Right hindlimb (tissue), 1 donor: ENCODE measurements around the gene TTLL10.

Experiments used
- DNase-seq: peaks from one replicate; pipeline ENCODE4 v3.0.0-alpha.2; 2018

Gene TTLL10

DNA sequence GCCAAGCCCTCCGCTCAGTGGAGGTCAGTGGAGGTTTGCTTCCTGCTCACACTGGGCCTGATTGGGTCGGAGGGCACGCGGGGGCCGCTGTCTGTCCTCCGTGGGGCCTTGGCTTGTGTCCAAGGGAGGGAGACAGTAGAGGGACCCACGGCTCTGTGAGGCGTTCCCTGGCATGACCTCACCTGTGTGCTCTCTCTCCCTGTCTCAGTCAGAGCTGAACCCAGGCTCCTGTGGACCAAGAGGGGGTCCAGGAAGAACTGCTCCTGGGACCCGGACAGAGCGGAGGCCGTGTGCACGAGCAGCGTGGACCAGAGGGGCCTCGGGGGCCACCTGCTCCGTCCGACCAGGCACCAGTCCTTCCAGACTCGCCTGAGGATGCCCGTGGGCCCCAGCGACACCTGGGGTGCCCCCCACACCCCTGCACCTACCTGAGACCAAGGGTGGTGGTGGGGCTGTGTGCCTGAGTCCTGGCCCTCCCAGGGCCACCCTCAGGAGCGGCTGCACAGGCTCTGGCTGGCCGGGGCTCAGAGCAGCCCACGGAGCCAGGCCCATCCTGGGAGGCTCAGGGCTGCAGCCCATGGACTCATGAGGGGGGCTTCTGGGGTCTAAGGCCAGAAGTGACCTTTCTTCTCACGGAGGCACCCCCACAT is 13.3 kb upstream of the TTLL10 start:
- no peak for DNase-seq

DNA sequence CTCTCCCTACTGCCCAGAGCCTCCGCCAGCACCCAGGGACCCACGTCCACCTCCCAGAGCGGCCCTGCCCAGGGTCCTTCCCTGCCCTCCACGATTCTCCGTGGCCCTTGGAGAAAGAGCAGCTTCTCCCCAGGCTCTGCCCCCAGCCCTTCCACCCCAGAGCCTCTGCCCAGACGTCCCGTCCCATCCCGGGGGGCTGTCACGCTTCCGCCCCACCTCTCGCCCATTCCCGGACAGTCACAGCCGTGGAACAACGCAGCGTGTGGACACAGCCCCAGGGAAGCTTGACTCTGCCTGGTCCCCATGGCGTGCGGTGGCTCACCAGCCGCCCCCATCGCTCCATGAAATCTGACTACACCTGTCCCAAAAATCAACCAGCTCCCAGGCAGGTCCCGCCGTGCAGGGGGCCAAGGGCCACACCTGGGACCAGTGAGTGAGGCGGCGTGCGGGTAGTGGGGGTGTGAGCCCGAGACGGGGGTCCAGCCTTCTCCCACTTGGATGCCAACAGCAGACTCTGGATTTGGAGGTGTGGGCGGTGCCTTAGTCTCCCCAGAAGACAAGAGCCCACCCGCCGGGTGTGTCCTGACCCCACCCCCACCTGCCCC is 12.5 kb upstream of the TTLL10 start:
- DNase-seq: no peak

DNA sequence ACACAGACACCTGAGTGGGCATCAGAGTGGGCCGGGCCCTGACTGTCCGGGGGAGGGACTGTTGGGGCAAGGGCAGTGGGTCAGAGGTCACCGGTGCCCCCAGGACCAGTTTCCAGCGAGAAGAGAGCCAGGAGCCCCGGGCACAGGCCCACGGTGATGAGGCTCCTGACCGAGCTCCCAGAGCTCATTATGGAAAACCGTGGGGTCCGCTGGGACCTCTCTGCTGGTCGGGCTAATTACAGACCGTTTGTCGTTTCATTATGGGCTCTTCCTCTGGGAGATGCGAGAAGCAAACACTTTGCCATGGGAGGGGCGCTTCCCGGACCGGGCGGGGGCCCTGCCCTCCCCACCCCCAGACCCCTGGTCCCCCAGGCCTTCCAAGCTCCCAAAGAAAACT is 12.0 kb upstream of the TTLL10 start:
- DNase-seq: no peak

DNA sequence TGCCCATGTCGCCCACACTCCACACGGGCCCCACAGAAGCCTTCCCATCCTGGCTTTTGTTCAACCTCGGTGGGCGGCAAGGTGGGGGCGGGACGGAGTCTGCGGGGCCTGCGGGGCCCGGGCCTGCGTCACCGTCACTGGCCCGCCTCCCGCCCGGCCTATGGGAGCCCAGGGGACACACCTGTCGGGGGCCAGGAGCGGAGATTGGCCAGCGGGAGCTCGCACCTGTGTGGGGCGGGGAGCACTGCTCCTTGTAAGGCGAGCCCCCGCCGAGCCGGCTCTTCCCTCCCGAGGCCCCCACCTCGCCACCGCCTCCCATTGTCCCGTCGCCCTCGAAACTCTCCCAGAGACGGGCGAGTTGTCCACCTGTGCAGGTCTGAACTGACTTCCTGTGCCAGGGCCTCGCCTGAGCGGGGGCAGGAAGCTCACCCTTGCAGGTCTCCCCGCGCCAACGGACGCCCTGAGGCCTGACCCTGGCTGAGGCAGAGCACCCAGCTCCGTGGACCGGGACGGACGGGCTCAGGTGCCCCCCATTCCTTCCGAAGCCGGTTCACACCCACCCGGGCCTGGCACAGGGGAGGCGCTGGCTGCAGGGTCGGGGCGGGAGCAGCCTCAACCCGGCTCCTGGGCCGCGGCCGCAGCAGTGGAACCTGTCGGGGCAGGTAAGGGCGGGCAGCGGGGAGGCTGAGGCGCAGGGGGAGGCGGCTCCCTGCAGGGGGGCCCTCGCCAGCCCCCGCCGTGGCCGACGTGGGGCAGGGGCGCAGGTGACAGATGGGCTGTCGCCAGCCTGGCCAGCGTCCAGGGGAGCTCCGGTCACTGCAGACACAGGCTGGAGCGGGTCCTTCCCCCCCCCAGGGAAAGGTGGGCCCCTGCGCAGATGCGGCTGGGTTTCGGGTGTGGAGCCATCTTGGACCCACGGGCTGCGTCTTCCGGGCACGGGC is 10.8 kb upstream of the TTLL10 start:
- DNase-seq: no peak

DNA sequence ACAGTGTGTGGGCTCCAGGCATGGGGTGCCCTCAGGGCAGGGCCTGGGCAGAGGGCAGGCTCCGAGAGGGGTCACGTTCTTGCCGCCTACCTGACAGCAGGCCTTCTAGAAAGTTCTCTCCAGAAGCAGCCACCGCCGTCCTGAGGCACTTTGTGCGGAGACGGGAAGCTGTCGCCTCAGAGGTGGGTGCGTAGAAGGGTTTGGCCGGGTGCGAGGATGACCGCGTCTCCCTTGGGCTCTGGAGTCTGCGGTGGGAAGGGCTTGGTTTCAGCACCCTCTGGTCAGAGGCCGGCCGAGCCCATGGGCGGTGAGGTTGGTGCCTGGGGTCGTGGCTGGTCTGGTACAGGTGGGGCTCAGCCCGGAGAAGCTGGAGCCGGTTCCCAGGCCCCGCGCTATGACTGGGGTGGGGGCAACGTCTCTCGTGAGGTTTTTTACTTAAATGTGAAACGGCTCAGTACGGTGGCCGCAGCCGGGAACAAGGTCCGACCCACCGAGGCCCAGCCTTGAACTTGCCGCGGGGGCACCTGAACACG is 10.1 kb upstream of the TTLL10 start:
- no peak for DNase-seq

DNA sequence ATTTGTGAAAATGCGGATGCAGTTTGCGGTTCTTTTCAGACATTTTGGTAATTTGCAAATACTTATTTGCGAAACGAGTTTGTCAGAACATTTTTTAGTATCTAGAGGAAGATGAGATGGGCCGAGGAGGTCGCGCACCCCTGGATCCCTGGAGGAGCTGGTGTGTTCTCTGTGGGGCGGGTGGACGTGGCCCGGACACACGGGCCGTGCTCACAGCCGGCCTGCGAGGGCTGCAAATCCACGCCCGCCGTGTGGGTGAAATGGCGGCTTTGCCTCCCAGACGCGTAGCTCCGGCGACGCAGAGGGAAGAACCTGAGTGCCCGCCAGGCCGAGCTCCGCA is 9.3 kb upstream of the TTLL10 start:
- no peak for DNase-seq

DNA sequence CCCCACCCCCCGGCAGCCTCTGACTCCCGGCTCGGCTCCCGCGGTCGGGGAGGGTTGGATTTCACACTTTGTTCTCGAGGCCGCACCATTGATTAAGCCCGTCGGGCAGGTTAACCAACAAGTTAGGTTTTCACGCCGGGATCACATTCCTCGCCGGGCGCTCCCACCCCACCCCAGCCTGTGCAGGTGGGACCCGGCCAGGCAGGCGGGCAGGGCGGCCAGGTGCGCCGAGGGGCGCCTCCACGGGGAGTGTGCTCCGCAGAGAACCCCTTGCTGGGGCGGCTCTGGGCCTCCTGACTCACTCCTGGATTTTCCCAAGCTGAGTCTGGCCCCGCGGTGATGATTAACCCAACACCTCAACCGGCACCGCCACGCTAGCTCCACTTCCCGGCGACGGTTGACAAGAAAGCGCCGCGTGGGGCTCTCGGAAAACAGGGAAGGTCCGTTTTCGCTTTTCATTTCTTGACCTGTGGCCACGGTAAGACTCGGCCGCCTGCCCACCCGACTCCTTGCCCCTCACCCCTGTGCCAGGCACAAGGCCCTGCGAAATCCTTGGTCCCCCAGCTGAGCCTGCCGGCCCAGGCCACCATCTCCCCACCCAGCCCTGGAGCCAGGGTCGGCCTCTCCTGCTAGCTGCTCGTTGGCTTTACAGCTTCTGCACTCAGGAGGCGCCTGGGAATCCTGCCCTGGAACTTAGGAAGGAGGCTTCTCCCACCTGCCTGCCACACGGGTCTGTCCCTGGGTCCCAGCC is 8.8 kb upstream of the TTLL10 start:
- DNase-seq: no peak

DNA sequence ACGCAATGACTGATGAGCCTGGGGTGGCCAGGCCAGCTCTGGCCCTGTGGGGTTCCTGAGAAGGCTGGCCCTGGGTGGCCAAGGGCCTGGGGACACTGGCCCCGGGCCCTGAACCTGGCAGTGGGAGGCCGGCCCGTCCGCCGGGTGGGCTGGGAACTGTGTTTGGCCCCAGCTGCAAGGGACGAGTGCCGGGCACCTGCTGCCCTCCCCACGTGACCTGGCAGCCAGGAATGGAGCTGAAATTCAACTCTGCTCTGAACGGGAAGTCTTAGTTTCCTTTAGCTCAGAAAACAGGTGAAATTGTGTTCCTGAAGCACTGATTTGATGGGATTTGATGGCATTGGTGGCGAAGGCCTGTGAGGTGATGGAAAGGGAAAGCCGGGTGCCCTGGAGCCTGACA is 8.2 kb upstream of the TTLL10 start:
- DNase-seq: no peak

DNA sequence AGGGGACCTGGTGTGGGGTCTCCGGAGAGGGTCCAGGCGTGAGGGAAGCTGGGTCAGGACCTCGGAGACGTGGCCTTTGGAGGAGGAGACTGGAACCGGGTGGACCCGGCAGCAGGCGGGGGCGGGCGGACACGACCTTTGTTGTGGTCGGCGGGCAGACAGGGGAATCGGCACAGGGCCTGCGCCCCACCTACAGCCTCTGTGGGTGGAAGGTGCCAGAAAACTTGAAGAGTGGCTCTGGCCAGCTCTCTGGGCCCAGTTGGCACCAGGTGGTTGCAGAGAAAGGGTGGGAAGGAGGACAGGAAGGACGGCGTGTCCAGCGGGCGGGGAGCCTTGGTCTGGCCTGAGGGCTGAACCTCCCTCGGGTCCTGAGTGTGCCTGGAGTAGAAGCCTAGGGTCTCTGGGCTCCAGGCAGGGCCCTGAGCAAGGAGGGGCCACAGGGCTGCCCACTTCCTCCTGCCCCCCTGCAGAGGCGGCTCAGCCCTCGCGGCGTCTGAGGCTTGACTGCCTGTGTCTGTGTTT is 7.7 kb upstream of the TTLL10 start:
- DNase-seq: no peak

DNA sequence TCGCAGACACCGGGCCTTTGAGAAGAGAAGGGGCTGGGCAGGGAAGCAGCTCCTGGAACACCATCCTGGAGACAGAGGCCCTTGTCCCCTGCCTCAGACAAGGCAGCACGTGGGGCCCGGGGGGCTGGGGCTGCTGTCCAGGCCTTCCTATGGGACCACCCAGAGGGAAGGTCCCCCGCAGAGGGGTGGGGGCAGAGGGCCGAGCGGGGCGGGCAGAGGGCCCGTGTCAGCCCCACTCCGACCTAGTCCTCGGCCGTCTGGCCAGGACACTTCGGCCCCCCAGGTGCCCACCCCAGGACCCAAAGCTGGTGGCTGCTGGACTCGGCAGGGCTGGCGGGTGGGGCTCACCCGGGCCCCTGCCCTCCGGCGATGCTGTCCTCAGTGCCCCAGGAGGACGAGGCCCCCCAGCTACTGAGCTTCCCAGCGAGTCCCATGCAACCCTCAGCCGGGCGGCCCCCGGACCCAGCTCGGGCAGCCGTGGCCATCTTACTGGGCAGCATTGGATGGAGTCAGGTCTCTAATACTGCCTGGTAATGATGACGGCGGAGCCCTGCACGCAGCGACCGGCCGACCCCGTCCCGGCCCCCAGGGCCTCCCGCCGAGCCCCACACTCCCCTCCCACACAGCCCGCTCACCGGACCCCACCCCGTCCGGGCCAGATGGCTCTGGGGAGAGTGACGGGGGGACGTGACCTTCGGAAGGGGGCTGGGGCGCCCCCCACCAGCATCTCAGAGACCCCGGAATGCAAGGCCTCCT is 6.9 kb upstream of the TTLL10 start:
- no peak for DNase-seq

DNA sequence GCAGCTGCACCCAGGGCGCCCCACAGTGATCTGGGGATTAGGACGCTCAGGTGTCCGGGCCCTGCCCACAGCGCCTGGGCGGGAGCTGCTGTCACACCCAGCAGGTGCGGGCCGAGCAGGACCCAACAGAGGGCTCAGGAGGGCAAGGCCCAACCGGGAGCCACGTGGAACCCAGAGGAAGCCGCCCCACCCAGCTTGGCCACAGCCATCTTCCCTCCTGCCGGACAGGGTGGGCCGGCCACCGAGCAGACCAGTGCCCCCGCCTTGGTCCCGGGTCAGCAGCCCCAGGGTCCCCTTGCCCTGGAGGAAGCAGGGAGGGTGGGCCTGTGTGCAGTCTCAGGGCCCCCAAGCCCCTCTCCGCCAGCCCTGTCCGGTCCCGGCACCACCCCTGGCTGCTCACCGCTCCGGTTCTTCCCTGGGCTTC is 6.3 kb upstream of the TTLL10 start:
- no peak for DNase-seq

DNA sequence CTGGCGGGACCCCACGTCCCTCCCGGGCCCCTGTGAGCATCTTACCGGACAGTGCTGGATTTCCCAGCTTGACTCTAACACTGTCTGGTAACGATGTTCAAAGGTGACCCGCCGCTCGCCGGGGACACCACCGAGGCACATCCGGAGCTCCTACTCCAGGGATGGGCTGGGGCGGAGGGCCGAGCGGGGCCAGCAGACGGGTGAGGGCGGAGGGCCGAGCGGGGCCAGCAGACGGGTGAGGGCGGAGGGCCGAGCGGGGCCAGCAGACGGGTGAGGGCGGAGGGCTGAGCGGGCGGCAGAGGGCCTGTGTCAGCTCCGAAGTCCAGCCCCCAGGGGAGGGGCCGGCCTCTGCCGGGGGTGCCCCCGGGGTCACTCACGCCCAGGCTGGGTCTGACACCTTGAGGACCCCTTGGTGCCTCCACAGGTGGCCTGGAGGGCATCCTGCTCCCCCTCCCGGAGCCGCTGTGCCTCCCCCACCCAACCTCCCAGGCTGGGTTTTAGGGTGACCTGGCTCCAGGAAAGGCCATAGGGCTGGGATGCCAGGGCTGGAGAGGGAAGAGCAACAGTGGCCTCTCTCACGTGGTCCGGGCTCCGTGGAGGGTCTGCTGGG is 5.7 kb upstream of the TTLL10 start:
- no peak for DNase-seq

DNA sequence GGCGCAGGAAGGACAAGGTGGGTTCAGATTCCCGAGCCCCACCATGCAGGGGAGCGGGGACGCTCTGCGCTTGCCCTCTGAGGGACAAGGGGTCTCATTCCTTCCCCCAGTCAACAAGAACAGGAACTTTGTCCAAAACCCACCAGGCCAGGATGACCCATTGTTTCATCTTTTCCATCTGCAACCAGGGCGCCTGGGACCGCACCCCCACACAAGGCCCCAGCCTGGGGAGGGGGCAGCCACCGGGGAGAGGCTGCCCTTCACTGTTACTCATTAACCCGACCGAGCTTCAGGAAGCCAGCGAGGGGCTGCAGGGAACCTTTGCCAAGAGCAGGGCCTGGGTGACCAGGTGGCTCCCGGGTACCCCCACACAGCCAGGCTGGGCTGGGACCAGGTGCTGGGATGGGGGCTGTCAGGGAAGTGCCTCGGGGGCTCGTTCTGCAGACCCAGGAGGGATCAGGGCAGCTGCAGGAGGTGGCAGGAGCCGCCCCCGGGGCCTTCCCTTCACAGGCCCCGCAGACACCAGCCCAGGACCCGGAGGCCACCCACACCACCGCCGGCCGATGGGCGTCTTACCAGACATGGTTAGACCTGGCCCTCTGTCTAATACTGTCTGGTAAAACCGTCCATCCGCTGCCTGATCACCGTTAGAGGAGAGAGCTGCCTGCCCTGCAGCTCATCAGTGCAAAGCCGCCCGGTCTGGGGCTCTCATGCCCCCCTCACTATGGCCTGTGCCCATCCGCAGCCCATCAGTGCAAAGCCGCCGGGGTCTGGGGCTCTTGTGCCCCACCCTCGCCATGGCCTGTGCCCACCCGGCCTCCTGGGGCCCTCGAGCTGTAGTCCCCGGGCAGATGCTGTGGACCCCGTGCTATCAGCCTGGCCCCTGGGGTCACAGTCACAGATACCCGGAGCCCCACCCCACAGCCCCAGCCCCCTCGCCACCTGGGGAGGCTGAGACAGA is 4.9 kb upstream of the TTLL10 start:
- peak; percentile 13 for DNase-seq

DNA sequence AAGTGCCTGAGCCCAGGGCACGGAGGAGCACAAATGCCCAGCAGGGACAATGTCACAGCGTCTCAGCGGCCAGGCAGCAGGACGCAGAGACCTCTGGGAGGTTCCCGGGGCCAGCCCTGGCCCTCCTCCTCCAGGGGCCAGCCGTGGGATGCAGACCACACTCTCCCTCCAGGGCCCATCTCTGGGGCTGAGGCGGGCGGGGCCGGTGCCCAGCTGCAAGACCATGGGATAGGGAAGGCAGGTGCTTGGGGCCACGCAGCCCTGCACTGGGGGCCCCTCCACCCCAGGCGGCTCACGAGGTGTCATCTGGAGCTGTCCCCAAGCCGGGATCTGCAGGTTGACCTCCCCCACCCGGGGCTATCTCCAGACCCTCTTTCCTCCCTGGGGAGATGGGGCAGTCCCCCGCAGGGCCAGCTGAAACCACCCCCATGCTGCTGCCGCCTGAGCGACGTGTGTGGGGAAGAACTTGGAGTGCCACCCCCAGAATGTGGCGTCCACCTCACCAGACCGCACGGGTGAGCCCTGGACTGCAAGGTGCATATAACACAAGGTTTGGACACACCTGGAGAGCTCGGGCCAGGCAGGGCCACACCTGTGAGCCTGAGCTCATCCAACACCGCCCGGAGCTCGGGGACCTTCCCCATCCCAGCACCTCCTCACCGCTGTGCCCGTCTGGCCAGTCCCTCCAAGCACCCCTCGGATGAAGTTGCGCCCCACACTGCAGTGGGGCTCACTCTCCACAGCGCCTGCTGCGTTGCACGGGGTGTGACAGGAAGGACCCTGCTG is 4.1 kb upstream of the TTLL10 start:
- peak; percentile 12 for DNase-seq

DNA sequence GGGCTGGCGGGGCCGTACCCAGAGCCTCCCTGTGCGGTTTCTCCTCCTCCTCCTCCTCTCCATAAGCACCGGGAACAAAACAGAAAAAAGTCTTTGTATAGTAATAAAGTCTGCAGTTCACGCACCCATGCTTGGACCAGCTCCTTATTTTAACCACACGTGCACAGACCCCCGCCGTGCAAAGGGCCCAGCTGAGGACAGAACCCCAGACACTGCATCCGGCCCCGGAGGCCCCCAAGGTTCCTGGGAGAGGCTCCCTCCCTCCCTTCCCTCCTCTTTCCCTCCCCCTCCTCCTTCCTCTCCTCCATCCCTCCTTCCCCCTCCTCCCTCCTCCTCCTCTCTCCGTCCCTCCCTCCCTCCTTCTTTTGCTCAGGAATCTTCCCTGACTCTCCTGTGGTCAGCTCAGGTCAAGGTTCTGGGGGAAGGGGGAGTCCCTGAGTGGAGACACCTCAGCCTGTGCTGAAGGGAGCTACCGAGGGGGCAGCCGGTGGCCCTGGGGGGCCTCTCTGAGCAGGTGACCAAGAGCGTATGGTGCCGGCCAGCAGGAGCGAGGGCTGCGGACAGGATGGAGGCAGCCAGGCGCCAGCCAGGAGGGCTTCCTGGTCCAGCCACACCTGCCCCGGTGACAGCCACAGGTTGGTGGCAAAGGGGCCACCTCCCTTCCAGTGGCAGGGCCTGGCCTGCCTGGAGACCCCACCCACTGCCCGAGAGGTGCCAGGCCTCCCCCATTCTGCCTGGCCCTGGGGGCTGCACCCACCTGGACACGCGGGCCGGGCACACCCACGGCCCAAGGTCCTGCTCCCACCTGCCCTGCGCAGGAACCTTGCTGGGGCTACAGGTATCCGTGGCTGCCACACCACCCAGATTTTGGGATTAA is 3.2 kb upstream of the TTLL10 start:
- DNase-seq: peak; percentile 17

DNA sequence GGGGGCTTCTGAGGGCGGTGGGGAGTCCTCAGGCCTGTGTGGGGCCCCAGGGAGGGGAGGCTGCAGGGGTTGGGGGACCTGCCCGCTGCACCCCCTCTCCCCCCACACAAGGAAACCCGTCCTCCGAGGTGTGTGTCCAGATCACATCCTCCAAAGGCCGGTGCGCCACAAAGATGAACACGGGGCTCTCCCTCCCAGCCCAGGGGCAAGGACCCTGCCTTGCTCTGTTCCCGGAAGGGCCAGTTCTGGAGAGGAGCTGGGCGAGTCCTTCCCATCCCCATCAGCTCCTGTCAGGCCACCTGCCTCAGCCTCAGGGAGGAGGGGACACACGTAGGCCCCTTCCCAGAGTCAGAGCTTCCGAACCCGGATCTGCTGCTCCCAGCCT is 2.5 kb upstream of the TTLL10 start:
- no peak for DNase-seq

DNA sequence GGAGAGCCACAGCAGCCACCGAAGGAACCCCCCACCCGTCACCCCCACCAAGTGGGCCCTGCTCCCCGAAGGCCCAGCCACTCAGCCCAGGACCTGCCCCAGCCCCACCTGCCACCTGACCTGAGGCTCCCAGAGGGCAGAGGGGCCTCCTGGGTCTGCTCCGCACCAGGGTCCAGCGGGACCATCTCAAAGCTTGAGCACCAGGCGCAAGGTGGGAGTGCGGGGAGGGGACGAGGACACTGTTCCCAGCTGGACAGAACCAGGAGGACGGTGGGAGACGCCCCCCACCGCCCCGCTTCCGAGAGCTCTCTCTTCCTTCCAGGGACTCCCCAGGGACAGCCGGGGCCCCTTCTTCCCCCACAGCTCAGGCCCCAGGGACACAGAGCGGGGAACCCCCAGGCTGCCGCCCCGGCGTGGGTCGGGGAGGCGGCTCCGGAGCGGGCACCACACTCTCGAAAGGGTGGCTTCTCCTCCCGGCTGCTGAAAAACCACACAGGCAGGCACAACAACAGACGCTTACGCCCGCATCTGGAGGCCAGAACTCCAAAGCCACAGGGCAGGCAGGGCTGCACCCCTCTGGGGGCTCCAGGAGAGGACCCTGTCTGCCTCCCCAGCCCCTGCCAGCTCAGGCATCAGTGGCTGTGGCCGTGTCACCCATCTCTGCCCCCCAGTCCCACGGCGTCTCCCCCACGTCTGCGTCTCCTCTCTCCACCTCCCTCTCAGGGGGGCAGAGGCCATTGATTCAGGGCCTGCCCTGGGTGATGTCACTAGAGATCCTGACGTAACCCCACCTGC is 1.9 kb upstream of the TTLL10 start:
- DNase-seq: peak; percentile 13
